ENCODE results near the gene MACROD1. TPM values are rescaled to one million over a fixed set of nuclear protein-coding genes. Genes with fewer than 3 reads are reported as not detected.

The MACROD1 gene
- total and polyA plus RNA-seq, 2 of the 13 experiments (the other 11 are each of a cell fraction or from before 2014, with no cell fraction given), result 23.1 to 34.5 TPM

GRCh38 chr11:64007629-64008282 is 158.2 kb downstream of the MACROD1 start (continued):
- TF ChIP-seq TIGD3 (CRISPR knock-in tag; IDR thresholded peaks at IDR 0.05; ENCODE audit: borderline replicate concordance) (no peak), ZNF468 (CRISPR knock-in tag; IDR thresholded peaks at IDR 0.05) (no peak), ZNF839 (CRISPR knock-in tag; IDR thresholded peaks at IDR 0.05; ENCODE audit: borderline replicate concordance) (0 out of 2 replicates have a peak, but pooled peaks have one; percentile 58), ATF5 (CRISPR knock-in tag; IDR thresholded peaks at IDR 0.05; ENCODE audit: low read depth) (no peak), TAF15 (IDR thresholded peaks at IDR 0.05; ENCODE audit: low read depth, low read length, poor library complexity, severe bottlenecking) (peak; percentile 28), ZNF878 (CRISPR knock-in tag; IDR thresholded peaks at IDR 0.05) (no peak), ZNF589 (CRISPR knock-in tag; conservative IDR thresholded peaks at IDR 0.05) (no peak), THRA (CRISPR knock-in tag; IDR thresholded peaks at IDR 0.05; ENCODE audit: borderline replicate concordance) (peak; percentile 73; the same call in 1 of the 2 replicates), ZNF441 (CRISPR knock-in tag; IDR thresholded peaks at IDR 0.05; ENCODE audit: borderline replicate concordance) (peak; percentile 94), KMT2A (CRISPR knock-in tag; IDR thresholded peaks at IDR 0.05) (peak; percentile 65; the same call in 1 of the 2 replicates), RXRB (CRISPR knock-in tag; IDR thresholded peaks at IDR 0.05; ENCODE audit: borderline replicate concordance) (peak; percentile 82), CCDC6 (CRISPR knock-in tag; IDR thresholded peaks at IDR 0.05) (peak; percentile 85), PHF21A (CRISPR knock-in tag; IDR thresholded peaks at IDR 0.05) (peak; percentile 90; the same call in 1 of the 2 replicates), SNAPC2 (CRISPR knock-in tag; IDR thresholded peaks at IDR 0.05) (0 out of 2 replicates have a peak, but pooled peaks have one; percentile 39), DNMT1 (CRISPR knock-in tag; IDR thresholded peaks at IDR 0.05) (0 out of 2 replicates have a peak, but pooled peaks have one; percentile 71), TBX2 (CRISPR knock-in tag; IDR thresholded peaks at IDR 0.05; ENCODE audit: borderline replicate concordance) (peak; percentile 88), MYNN (CRISPR knock-in tag; IDR thresholded peaks at IDR 0.05; ENCODE audit: low read depth) (no peak), RELA (CRISPR knock-in tag; IDR thresholded peaks at IDR 0.05) (0 out of 2 replicates have a peak, but pooled peaks have one; percentile 40), ZKSCAN5 (CRISPR knock-in tag; IDR thresholded peaks at IDR 0.05) (0 out of 2 replicates have a peak, but pooled peaks have one; percentile 32), ERF (CRISPR knock-in tag; IDR thresholded peaks at IDR 0.05) (peak; percentile 81; the same call in 1 of the 2 replicates), TCF7L2 (IDR thresholded peaks at IDR 0.05; ENCODE audit: low read depth, low read length) (no peak), SKIL (CRISPR knock-in tag; IDR thresholded peaks at IDR 0.05; ENCODE audit: borderline replicate concordance) (peak; percentile 67), ZNF329 (CRISPR knock-in tag; IDR thresholded peaks at IDR 0.05; ENCODE audit: low read depth) (no peak), MAZ (IDR thresholded peaks at IDR 0.05; ENCODE audit: borderline replicate concordance, low read depth, low read length) (0 out of 2 replicates have a peak, but pooled peaks have one; percentile 19), MAZ (CRISPR knock-in tag; IDR thresholded peaks at IDR 0.05; ENCODE audit: low read depth) (peak; percentile 75)

Data from HepG2 (cell line).